ENCODE measurements around the gene LPP.
"Not testable (repeated sequence)": the region's sequence is repeated elsewhere in the genome, so short reads cannot be mapped to it uniquely, and the experiment has no call there.

The LPP gene

DNA sequence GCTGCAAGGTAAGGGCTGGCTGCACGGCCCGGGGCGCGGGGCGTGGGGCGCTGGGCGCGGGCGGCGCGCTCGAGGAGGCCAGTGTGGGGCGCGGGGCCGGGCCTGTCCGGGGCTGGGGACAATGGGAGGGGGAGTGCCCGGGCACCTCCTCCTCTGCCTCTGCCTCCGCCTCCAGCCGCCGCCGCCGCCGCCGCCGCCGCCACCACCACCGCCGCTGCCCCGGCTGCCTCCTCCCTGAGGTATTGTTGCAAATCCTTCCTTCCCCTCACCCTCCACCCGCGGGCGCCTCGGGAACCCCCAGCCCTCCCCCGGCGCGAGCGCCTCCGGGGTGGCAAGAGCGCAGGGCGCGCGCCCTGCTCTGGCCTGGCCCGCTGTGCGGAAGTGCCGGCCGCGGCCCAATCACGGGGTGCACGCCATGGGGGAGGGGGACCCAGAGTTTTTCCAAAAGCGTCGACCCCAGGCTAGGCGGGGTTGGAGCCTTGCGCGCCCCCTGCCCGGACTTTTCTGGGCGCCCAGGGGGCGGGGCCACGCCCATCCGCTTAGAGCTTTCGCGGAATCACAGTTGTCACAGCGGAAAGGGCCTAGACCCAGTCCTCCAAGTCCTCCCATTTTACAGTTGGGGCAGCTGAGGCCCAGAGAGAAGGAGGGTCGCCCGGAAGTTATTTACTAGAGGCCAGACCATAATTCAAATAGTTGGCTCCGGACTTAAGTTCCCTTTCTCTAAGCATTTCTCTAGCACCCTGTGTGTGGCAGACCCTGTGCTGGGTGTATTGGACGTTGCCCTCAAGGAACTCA is at the start of gene LPP:
Gene LPP, plus strand, starts transcription at position 144 of the 795 bp plus-strand sequence. CDS start 251,964 bp downstream, outside the sequence.
- DNase-seq (ENCODE audit: low read depth): peak; percentile 29

DNA sequence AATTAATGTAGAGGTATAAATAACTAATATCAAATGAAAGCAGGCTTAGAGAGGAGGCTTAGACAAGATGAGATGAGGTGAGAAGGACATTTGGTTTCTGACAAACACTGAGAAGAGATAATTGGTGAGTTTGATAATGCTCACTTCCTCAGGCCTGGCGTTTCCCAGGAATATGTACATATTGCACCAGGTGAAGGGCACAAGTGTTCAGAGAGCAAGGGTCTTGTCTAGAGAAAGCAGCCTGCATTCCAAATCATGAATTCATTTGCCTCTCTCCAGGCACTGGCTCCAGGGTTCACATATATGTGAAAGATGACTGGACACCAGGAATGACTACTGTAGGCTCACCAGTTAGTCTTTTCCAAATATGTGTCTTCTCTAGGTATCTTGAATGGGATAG is 48.0 kb upstream of the LPP start:
- no peak for DNase-seq (ENCODE audit: low read depth)

GRCh38 chr3:188106454-188106853 is 47.5 kb upstream of the LPP start:
- no peak for DNase-seq (ENCODE audit: low read depth)

DNA sequence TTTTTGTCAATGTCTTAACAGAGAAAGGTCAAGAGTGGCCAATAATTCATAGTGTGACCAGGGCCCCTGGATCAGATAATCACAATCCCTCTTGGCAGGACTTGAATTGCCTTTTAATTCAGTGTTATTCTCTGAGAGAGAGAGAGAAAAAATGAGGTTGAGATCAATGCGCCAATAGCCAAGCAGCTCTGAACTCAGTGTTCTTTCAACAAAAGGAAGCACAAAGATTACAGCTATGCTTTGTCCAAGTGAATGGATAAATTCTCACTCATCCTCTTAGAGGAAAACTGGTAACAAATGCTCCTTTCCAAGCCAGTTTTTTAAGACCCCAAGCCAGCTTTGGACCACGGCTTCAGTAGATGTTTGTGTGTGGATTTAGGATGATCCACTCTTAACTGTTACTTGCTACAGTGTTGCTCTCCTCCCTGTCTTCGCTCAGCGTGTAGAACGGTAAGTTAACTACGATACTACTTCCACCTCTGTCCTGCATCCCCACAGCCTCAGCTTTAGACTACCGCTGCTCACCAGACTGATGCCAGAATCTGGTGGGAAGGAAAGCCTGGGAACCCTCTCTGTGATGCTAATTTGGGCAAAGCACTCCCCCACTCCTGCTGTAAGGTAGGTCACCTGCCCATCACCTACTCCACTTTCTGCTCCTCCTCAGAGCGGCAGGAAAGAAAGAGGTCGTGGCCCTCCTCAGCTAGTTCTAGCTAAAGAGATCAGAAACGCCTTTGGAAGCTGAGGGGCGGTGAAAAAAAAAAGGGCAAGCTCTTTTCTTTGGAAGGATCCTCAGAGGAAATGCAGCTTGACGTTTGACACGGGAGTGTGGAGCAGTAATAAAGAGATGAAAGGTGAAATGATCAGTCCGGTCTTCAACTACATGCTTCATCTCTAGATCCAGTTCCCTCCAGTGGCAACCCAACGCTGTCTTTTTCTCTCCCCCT is 46.8 kb upstream of the LPP start:
- DNase-seq (ENCODE audit: low read depth): no peak

DNA sequence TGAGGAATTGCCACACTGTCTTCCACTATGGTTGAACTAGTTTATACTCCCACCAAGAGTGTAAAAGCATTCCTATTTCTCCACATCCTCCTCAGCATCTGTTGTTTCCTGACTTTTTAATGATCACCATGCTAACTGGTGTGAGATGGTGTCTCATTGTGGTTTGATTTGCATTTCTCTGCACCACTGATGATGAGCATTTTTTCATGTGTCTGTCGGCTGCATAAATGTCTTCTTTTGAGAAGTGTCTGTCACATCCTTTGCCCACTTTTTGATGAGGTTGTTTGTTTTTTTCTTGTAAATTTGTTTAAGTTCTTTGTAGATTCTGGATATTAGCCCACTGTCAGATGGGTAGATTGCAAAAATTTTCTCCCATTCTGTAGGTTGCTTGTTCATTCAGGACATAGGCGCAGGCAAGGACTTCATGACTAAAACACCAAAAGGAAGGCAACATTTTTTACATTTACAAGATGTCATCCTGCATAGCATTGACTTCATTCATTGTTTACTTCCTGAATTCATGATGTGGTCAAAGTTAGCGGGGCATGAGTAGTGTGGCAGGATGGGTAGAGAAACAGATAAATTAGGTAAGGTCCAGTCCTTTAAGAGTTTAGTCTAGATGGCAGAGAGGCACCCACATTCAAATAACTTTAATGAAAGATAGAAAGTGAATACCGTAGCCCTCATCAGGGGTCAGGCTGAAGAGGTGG is 45.1 kb upstream of the LPP start:
- no peak for DNase-seq (ENCODE audit: low read depth)

- DNase-seq (ENCODE audit: low read depth): no peak
Observed at GRCh38 chr3:188111002-188111584, 42.9 kb upstream of the LPP start.

DNA sequence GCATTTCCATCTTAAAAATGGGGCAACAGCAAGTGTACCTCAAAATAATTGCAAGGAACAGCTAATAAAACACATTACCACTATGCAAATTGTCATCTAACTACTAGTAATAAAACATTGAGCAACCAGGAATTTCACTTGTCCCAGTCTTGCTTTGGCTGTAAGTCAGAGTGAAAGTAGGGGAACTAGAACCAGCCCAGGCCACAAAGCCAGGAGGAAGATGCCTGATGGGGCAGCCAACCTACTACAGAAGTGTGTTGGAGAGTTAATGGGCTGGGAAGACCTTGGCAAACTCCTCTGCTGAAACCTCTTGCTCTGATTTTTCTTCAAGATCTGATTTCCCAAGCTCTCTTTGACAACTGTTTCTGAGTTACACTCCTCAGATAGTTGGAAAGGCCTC is 40.2 kb upstream of the LPP start:
- DNase-seq (ENCODE audit: low read depth): no peak

- DNase-seq (ENCODE audit: low read depth): no peak
Observed at GRCh38 chr3:188119846-188120245, 34.1 kb upstream of the LPP start.

DNA sequence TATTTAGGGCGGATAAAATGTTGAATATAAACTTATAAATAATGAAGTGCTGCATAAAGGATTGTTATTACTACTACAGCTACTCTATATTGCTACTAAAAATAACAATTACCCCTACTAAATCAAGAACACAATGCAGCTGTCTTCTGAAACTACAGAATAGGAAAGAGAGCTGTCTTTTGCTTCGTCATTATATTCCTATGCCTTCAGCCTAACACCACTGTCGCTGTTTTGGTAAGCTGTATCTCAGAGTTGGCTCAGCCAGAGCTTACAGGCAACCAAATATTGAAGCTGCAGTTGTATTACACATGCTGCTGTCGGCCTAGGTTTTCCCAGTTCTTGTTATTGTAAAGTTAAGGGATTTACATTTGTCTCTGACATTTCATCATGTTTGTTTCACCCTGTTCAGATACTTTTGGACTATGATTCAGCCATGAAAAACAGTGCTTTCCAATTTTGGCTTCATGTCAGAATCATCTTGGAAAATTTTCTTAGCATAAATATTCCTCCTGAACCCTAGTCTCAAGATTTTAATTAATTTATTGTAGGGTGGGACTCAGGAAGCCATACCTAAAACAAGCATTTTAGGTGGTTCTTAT is 31.3 kb upstream of the LPP start:
- no peak for DNase-seq (ENCODE audit: low read depth)

DNA sequence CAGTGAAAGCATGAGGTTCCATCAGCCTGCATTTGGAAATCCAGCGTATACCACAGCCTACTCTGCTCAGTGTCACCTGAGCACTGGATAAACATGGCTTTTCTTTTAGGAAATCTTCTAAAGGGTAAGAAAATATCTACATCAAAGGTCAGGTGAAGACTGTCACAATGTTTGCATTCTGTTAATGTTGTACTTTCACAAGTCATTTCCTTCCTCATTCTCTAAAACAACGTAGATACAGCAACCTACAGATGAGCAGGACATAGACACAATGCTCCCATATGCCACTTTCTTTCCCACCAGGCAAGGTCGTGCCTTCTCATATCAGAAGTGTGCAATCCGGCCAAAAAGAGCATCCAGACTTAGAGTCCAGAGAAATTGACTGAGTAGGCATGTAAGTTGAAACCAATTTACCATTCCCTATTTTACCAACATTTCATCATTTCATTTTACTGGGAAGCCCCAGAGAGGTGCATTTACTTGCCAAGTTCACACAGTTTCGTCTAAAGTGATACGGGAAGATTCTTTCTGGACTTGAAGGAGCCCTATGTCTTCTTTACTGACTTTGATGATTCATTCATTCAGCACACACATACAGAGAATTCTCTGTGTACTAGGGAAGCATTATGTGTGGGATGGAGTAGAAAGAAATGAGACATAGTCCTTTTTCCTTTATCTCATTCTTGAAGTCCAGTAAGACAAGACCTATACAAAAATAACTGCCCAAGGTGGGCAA is 30.6 kb upstream of the LPP start:
- DNase-seq (ENCODE audit: low read depth): no peak

DNA sequence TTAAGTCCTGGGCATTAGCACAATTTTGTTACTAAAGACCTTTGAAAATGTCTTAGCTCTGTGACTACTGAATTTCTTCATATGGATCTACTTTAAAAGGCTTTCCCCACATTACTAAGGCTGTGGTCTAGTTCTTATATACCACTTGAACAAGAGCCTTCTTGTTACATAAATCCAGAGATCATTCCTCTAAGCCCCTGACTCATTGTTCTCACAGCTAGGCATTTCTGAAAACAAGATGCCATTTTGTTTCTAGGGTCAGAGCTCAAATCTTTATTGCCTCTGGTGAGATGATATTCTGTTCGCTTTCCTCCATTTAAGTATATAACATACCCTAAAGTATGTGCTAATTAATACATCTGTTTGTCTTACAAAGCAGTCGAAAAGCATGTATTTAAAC is 29.8 kb upstream of the LPP start:
- no peak for DNase-seq (ENCODE audit: low read depth)

DNA sequence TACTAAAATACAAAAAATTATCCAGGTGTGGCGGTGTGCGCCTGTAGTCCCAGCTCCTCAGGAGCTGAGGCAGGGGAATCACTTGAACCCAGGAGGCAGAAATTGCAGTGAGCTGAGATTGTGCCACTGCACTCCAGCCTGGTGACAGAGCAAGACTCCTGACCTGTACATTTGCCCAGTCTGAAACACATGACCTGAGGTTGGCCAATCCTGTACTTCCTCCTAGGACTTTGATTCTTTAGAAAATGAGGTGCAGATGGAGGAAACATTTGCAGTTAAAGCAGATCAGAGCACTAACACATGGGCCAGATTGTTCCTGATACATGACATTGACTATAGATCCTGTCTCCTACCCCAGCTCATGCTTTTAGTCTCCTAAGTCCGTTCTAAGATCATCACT is 28.9 kb upstream of the LPP start:
- DNase-seq (ENCODE audit: low read depth): no peak

DNA sequence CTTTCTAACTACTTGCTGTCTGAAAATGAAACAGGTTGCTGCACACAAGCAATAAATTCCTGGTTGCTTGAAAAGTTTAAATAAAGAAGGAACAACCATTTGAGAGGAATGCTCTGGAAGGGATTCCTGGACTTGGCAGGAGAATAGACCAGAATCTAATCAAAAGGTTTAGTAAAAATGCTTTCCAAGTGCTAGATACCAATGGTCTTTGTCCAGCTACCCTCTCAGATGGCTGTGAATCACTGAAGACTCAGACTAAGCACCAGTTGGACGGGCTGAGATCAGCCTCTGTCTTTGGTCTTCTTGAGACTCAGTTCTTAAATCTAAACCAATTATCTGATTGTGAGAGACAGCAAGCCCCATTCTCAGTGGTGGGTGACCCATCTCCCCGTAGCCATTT is 27.7 kb upstream of the LPP start:
- no peak for DNase-seq (ENCODE audit: low read depth)

DNA sequence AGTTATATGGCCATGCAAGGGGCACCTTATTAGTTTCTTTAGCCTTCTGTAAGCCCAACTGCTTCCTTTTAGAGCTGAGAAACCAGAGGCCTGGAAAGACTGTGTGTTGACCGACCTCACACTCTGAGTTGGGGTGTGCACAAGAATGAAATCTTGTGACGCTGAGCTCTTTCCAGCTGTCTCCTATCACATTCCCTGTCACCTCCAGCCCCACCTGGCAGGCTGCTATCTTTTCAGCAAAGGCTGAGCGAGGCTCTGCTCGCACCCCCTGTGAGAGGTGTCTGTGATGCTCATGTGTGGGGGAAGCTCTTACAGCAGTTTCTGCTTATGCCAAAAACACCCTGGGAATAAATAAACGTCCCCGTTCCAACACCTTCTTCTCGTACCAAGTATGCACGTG is 27.0 kb upstream of the LPP start:
- DNase-seq (ENCODE audit: low read depth): no peak

DNA sequence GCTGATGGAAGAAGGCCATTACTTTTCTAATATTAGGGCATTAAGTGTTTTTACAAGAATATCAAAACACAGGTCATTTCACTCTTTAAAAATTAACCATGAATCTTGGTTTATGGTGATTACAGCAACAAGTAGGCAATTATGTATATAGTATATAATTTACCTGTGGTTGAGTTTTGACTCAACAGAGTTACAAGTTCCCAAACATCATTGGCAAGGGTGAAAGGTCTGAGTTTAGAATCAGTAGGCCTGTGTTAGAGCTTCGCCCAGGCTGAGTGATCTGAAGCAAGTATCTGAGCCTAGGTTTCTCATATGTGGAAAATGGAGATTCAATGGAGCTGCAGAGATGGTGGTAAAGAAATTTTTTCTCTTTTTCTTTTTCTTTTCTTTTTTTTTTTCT is 25.1 kb upstream of the LPP start:
- no peak for DNase-seq (ENCODE audit: low read depth)

- not testable (repeated sequence) for DNase-seq (ENCODE audit: low read depth)
Observed at GRCh38 chr3:188131023-188131422, 22.9 kb upstream of the LPP start.

GRCh38 chr3:188133219-188133618 is 20.7 kb upstream of the LPP start:
- no peak for DNase-seq (ENCODE audit: low read depth)

DNA sequence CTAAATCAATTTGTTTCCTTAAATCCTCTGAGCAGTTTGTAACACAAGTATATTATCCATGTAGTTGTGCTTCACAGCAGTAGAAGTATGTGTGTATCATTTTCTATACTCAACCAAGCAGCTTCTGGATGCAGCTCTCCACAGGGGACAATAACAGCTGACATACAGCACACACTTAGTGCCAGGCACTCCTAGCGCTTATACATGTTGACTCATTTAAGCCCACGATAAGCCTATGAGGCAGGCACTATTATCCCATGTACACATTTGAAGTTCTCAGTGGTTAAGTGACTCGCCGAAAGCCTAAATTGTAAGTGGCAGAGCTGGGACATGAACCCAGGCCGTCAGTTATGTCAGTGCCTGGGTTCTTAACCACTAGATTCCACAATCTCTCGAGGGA is 20.3 kb upstream of the LPP start:
- DNase-seq (ENCODE audit: low read depth): no peak

GRCh38 chr3:188134079-188134478 is 19.9 kb upstream of the LPP start:
- DNase-seq (ENCODE audit: low read depth): no peak

GRCh38 chr3:188134856-188135255 is 19.1 kb upstream of the LPP start:
- DNase-seq (ENCODE audit: low read depth): no peak

DNA sequence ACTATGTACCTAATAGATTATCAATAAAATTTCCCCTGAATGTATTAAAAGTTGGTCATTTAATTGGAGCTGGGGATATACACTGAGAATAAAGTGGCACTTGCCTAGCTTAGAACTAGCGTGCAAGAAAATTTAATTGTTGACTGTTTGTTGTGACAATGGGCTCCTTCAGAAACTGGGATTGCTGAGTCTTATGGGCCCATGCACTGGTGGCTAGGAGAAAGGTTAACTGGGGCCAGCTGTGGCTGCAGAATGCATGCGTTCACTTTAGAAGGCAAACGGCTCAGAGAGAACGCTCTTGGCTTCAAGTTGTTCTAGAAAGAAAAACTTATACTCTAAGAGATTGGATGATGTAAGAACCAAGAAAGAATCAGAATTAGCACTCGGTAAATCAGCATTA is 18.7 kb upstream of the LPP start:
- no peak for DNase-seq (ENCODE audit: low read depth)
